RWPE2 (cell line): ENCODE measurements around the gene ADGRB3.
"Not testable (repeated sequence)": the region's sequence is repeated elsewhere in the genome, so short reads cannot be mapped to it uniquely, and the experiment has no call there.

ENCODE experiments used
- ATAC-seq: fragments of 200-7000 bp; cut with Tn5 transposase; 3 replicates; pipeline ENCODE4 v1.9.1; 2021; ENCODE audit warnings: low read depth
- DNase-seq: peaks from one replicate; pipeline ENCODE4 v3.0.0-alpha.2; 2020; ENCODE audit warnings: low spot score
- H3K27ac ChIP-seq: fragments of 450-650 bp; 2 replicates; pipeline ENCODE4 v1.5.1; 2017; ENCODE audit warnings: mild to moderate bottlenecking; ENCODE audit not compliant: poor library complexity, severe bottlenecking
- H3K27me3 ChIP-seq: fragments of 250-450 bp; sonication (Bioruptor Pico); 2 replicates; pipeline ENCODE4 v1.5.1; 2021; ENCODE audit warnings: mild to moderate bottlenecking, moderate library complexity; ENCODE audit not compliant: insufficient read depth, poor library complexity, severe bottlenecking
- H3K36me3 ChIP-seq: fragments of 250-450 bp; sonication (Bioruptor Pico); 2 replicates; pipeline ENCODE4 v1.5.1; 2020; ENCODE audit warnings: low read depth, mild to moderate bottlenecking, moderate library complexity
- H3K4me1 ChIP-seq: fragments of 250-450 bp; sonication (Bioruptor Pico); 2 replicates; pipeline ENCODE4 v1.5.1; 2021; ENCODE audit warnings: mild to moderate bottlenecking, moderate library complexity; ENCODE audit not compliant: insufficient read depth, poor library complexity, severe bottlenecking
- H3K4me3 ChIP-seq: fragments of 250-450 bp; sonication (Bioruptor Pico); 2 replicates; pipeline ENCODE4 v1.5.1; 2021; ENCODE audit warnings: mild to moderate bottlenecking, moderate library complexity; ENCODE audit not compliant: severe bottlenecking
- H3K9me3 ChIP-seq: fragments of 250-450 bp; sonication (Bioruptor Pico); 2 replicates; pipeline ENCODE4 v1.5.1; 2021; ENCODE audit warnings: mild to moderate bottlenecking, moderate library complexity; ENCODE audit not compliant: severe bottlenecking
- TF ChIP-seq, protein P1 (sequence below): fragments of 450-650 bp; IDR thresholded peaks from one replicate; pipeline ENCODE4 v1.5.1; 2017; ENCODE audit warnings: mild to moderate bottlenecking, moderate library complexity; ENCODE audit not compliant: poor library complexity, severe bottlenecking

The ADGRB3 gene

DNA sequence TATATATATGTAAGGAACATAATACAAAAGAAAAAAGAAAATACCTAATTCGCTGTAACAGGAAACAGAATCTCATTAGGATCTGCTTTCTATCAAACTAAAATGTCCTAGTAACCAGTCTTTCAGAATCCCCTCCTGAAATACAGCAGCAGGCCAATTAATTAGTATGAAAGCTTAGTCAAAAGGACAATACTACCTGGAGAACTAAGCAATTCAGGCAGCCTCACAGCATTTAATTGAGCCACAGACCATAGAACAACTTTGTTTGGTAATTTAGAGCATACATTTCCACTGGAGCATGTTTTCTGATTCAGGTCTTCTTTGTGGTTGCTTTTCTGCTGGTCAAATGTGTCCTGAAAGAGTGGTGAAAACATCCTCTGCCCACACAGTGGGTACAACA is 645.8 kb downstream of the ADGRB3 start:
- no peak overlapping the region for H3K27ac ChIP-seq
- ATAC-seq (no peak), DNase-seq (no peak)
- TF ChIP-seq, protein P1, sequence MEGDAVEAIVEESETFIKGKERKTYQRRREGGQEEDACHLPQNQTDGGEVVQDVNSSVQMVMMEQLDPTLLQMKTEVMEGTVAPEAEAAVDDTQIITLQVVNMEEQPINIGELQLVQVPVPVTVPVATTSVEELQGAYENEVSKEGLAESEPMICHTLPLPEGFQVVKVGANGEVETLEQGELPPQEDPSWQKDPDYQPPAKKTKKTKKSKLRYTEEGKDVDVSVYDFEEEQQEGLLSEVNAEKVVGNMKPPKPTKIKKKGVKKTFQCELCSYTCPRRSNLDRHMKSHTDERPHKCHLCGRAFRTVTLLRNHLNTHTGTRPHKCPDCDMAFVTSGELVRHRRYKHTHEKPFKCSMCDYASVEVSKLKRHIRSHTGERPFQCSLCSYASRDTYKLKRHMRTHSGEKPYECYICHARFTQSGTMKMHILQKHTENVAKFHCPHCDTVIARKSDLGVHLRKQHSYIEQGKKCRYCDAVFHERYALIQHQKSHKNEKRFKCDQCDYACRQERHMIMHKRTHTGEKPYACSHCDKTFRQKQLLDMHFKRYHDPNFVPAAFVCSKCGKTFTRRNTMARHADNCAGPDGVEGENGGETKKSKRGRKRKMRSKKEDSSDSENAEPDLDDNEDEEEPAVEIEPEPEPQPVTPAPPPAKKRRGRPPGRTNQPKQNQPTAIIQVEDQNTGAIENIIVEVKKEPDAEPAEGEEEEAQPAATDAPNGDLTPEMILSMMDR = no peak
- H3K4me1 ChIP-seq = no peaks in the 10 kb centered on the region
- H3K36me3 ChIP-seq = no peaks in the 10 kb centered on the region
- H3K27me3 ChIP-seq = no peaks in the 10 kb centered on the region
- H3K9me3 ChIP-seq = no peaks in the 10 kb centered on the region
- H3K4me3 ChIP-seq = no peak overlapping the region

DNA sequence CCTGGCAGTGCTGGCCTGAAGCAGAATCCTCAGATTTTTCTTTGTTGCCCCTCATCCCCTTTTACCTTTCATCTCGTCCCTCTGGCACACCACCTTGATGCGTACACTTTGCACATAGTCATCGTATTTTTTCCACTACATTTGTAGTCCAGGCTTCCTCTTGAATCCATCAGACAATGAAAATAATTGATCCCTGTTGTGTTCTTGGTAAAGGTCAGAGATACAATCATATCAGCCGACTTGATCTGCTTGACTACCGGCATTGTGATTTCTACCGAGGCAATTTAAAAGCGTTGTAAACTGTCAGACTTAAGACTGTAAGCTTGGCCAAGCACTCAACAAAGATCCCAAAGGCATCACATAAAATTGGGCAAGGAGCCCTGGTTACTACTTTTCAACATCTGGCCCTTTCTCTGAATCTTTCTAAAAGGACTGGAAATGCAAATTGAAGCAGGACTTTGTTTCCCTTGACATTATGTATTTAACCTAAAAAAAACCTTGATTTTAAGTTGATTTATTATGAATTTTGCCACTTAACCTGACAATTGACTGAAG is 649.2 kb downstream of the ADGRB3 start:
- TF ChIP-seq, protein P1 = no peak
- no peaks in the 10 kb centered on the region for H3K9me3 ChIP-seq
- H3K36me3 ChIP-seq = no peaks in the 10 kb centered on the region
- H3K27me3 ChIP-seq = no peaks in the 10 kb centered on the region
- no peaks in the 10 kb centered on the region for H3K4me1 ChIP-seq
- no peak for DNase-seq
- no peak for ATAC-seq
- H3K4me3 ChIP-seq = no peak overlapping the region
- no peak overlapping the region for H3K27ac ChIP-seq

DNA sequence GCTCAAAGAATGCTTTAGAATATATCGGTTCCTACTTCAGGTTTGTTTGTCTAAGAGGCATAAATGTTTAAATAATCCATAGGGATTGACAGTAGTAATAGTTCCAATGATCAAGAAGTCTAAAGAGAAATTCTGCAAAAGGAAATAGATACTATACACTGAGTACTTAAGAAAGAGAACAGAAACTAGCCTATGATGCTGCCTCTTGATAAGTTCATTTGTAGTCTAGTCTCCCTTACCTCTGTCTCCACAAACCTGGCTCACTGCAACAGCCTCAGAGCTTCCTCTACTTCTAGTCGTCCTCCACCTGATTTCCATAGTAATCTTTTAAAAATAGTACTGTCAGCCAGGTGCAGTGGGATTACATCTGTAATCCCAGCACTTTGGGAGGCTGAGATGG is 650.0 kb downstream of the ADGRB3 start:
- H3K4me3 ChIP-seq = no peak overlapping the region
- H3K36me3 ChIP-seq = no peaks in the 10 kb centered on the region
- DNase-seq (no peak), ATAC-seq (no peak)
- no peak overlapping the region for H3K27ac ChIP-seq
- H3K4me1 ChIP-seq = no peaks in the 10 kb centered on the region
- H3K9me3 ChIP-seq = no peaks in the 10 kb centered on the region
- no peaks in the 10 kb centered on the region for H3K27me3 ChIP-seq
- TF ChIP-seq, protein P1 = no peak

DNA sequence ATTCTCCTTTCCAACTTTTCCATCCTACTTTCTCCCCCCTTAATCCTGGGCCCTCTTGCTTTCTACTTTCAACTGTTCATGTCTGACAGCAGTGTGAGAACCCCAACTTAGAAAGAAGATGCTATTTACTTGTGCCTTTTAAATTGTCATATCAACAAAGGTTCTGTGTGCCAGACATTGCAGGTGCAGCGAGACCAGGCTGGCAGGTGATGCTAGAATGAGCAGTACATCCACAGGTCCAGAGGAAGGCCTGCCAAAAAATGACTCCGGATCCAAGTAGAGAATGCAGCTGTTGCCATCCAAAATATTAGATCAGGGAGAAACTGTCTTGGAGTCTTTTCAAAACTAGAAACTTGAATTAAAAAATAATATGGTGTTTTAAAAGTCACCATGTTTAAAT is 651.2 kb downstream of the ADGRB3 start:
- Histone ChIP-seq H3K4me3 (no peak overlapping the region), H3K27ac (no peak overlapping the region), H3K36me3 (no peaks in the 10 kb centered on the region), H3K27me3 (no peaks in the 10 kb centered on the region), H3K9me3 (no peaks in the 10 kb centered on the region), H3K4me1 (no peaks in the 10 kb centered on the region)
- ATAC-seq = no peak
- no peak for DNase-seq
- TF ChIP-seq, protein P1 = no peak

DNA sequence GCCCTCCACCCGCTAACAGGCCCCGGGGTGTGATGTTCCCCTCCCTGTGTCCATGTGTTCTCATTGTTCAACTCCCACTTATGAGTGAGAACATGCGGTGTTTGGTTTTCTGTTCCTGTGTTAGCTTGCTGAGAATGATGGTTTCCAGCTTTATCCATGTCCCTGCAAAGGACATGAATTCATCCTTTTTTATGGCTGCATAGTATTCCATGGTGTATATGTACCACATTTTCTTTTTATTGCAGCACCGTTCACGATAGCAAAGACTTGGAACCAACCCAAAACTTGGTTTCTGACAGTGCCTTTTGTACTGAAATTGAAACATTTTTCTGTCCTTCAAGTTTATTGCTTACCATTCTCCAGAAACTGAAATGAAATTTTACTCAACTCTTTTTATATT is 653.1 kb downstream of the ADGRB3 start:
- H3K9me3 ChIP-seq, H3K4me1 ChIP-seq, H3K27me3 ChIP-seq, ATAC-seq, DNase-seq, H3K4me3 ChIP-seq, H3K27ac ChIP-seq, H3K36me3 ChIP-seq: not testable (repeated sequence)
